ENCODE data around the gene PLA2R1. TPM values are rescaled to one million over a fixed set of nuclear protein-coding genes. Genes with fewer than 3 reads are reported as not detected.

PLA2R1 gene
- total RNA-seq, 8 experiments from 2014 or later: 0.05 to 31.2 (median 3.2) TPM

DNA sequence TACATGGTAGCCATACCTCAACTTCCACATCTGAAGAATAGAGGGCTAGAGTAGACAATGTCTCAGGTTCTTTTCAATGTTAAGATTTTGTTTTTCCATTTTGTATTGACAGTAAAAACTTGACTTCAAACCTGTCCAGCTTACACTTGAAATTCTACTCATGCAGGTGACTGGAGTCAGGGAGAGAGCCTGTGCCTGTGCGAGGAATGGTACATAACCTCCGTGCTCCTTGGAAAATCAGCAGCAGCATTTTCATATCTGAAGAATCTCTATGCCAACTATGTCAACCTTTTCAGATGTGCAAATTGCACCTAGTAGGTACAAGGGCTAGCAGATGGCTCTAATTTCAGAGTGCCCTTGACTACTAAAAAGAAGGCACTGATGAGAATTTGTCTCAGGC, 2.1 kb downstream of the PLA2R1 start:
- Histone ChIP-seq H3K27ac (no peak overlapping the region), H3K4me3 (no peak overlapping the region), H3K4me1 (replicated peaks in 1 of 2) (peaks cover 0 to 17% of the 10 kb centered on the region in 2 donors)
- in situ Hi-C loops (cut with MboI; ENCODE audit: low pct_unique_long_range_greater_than_20kb in 2 of 9, low sequenced_read_pairs in 9 of 9, unreplicated experiment in 9 of 9): no loop called here
- ATAC-seq (replicated peaks in 6 of 8): no peak
- WGBS, 10 experiments: 90 to 100% (median 100%) methylated on average over 1 to 2 of the region's 2 CpGs; no CpG with 5 or more reads in 5 of the 10 experiments

DNA sequence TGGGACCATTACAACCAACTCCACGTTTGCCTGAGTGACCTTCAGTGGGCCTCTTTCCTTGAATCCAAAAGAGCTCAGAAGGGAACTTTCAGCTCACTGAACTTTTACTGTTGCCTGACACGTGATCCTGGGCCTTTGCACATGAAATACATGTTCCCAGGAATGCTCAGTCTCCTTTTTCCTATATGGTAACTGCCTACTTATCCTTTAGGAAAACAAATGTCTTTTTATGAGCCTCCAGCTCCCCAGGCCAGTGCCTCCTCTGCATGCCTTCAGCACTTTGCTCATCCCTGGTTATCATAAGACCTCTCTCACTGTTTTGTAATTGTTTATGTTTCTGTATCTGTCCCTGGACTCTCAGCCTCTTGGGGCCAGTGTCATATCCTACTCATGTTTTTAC, 5.1 kb downstream of the PLA2R1 start:
- Histone ChIP-seq H3K27ac (no peak overlapping the region), H3K4me3 (no peak overlapping the region), H3K4me1 (replicated peaks in 1 of 2) (peaks cover 0 to 14% of the 10 kb centered on the region in 2 donors)
- no peak for ATAC-seq (replicated peaks in 6 of 8)
- in situ Hi-C loops (cut with MboI; ENCODE audit: low pct_unique_long_range_greater_than_20kb in 2 of 9, low sequenced_read_pairs in 9 of 9, unreplicated experiment in 9 of 9): no loop called here
- 20 to 100% (median 75%) methylated on average over 1 to 2 of the region's 2 CpGs; no CpG with 5 or more reads in 3 of the 10 experiments for WGBS, 10 experiments

DNA sequence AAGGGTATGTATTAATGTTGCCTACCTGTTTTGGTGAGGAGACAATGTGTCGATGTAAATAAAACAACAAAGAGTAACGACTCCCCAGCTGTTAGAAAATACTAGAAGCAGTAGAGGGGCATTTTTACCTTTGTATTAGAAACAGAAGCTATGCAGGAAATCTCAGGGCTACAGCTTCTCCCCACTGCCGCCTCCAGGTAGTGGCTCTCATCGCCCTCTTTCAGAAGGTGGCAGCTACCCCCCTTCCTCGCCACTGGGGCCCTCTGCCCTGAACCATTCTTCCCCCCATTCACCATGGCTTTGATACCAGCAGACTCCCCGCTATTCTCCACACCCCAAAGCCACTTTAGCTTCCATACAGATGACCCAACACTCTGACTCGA, 6.7 kb downstream of the PLA2R1 start:
- WGBS, 10 experiments: 67 to 100% (median 78%) methylated on average over 2 to 6 of the region's 7 CpGs; no CpG with 5 or more reads in 2 of the 10 experiments
- no peak overlapping the region for H3K27ac ChIP-seq

DNA sequence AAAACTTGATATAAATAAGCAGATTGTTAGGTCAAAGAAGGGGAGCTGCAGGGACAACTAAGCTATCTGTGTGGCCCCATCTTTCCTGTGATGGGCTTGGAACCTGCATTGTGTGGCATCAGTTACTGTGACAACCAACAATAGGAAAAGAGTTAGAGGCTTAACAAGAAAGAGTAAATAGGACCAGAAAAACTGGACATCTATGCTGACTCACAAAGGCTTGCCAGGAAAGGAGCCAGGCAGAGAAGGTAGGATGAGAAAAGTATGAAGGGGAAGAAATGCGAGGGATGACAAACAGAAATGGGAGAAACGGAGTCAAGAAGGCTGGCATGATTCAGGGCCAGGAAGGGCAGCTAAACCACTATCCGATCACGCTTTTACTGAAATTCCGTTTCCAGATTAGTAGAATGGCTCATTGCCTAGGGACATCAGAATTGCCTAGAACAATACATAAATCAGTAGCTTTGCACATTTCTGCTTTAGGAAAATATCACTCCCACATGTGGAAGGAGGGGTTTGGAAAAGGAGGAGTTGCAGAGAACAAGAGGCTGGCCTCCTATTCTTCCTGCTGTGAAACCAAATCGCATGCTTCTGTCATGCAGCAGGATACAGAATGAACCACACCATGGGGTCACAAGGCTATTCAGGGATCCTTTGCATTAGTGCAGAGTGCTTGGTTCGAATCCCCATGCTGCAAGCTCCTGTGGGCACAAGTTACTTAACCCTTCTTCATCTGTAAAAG, 7.3 kb downstream of the PLA2R1 start:
- 0 to 90% (median 50%) methylated on average over 1 to 7 of the region's 7 CpGs; no CpG with 5 or more reads in 1 of the 10 experiments for WGBS, 10 experiments
- peak in 6 of 8 experiments; percentile 34 to 87 (median 74) for ATAC-seq (replicated peaks in 6 of 8)
- Histone ChIP-seq H3K4me3 (no peak overlapping the region), H3K27ac (no peak overlapping the region), H3K4me1 (replicated peaks in 1 of 2) (peaks cover 0 to 10% of the 10 kb centered on the region in 2 donors)
- in situ Hi-C loops (cut with MboI; ENCODE audit: low pct_unique_long_range_greater_than_20kb in 2 of 9, low sequenced_read_pairs in 9 of 9, unreplicated experiment in 9 of 9): no loop called here

More for the DNA sequence above, 6.7 kb downstream of the PLA2R1 start:
- H3K4me3 ChIP-seq: no peak overlapping the region
- H3K4me1 ChIP-seq (replicated peaks in 1 of 2): peaks cover 0 to 10% of the 10 kb centered on the region in 2 donors
- no peak for ATAC-seq (replicated peaks in 6 of 8)
- in situ Hi-C loops (cut with MboI; ENCODE audit: low pct_unique_long_range_greater_than_20kb in 2 of 9, low sequenced_read_pairs in 9 of 9, unreplicated experiment in 9 of 9): no loop called here

DNA sequence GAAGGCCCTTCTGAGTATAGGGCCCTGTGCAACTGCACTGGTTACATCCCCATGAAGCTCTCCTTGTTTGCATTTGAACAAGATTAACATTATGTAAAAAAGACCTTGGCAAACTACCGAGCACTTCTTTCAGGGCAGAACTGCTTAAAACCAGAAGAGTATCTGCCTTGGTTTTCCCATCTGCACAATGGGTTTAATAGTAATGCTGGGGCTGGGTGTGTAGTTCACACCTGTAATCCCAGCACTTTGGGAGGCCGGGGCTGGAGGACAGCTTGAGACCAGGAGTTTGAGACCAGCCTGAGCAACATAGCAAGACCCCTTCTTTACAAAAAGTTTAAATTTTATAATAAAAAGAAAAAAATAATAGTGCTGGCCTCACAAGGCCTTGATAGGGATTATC, 8.5 kb downstream of the PLA2R1 start:
- H3K4me1 ChIP-seq (replicated peaks in 1 of 2): peaks cover 0 to 10% of the 10 kb centered on the region in 2 donors
- in situ Hi-C loops (cut with MboI; ENCODE audit: low pct_unique_long_range_greater_than_20kb in 2 of 9, low sequenced_read_pairs in 9 of 9, unreplicated experiment in 9 of 9): no loop called here
- no peak overlapping the region for H3K4me3 ChIP-seq
- WGBS, 10 experiments: 20 to 100% (median 86%) methylated on average over 1 to 2 of the region's 2 CpGs; no CpG with 5 or more reads in 5 of the 10 experiments
- H3K27ac ChIP-seq: no peak overlapping the region
- peak in 1 of 8 experiments; percentile 5 for ATAC-seq (replicated peaks in 6 of 8)

DNA sequence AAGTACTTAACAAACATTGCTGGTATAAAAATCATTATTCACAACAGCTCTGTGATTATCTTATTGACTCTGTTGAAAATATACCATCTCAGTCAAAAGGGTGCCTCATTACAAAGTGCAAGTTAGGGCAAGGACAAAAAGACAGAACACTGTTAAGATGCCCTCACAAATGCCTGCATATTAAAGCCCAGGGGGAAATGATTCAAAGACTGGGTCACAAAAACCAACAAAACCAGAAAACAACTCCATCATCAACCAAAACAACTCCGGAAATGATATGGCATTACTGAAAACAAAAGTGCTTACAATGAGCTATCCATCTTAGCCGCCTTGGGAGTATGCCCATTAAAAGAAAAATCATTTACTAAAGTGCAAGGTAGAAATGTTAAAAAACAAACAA, 9.9 kb downstream of the PLA2R1 start:
- WGBS, 10 experiments: 29 to 100% (median 83%) methylated on average over 1 to 2 of the region's 2 CpGs
- in situ Hi-C loops (cut with MboI; ENCODE audit: low pct_unique_long_range_greater_than_20kb in 2 of 9, low sequenced_read_pairs in 9 of 9, unreplicated experiment in 9 of 9): no loop called here
- H3K27ac ChIP-seq: no peak overlapping the region
- ATAC-seq (replicated peaks in 6 of 8): no peak
- H3K4me3 ChIP-seq: no peak overlapping the region
- H3K4me1 ChIP-seq (replicated peaks in 1 of 2): peaks cover 0 to 10% of the 10 kb centered on the region in 2 donors

DNA sequence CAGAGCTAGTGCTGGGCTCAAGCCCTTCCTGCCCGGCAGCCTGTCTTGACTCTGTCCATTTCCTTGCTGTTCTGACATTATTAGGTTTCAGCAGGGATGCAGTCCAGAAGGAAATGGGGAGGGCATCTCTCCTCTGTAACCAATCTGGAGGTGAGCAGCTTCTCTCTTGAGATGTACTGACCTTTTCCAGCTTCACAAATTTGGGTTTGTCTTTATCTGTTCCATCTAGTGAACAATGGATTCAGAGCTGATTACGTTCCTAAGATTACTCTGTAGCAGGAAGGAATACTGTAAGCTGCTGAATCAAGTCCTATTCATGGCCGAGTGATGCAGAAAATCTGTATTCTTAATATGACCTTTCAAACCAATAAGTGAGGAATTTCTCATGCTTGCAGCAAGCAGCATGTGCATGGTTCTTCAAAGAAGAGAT, 11.0 kb downstream of the PLA2R1 start:
- Histone ChIP-seq H3K4me3 (no peak overlapping the region), H3K27ac (no peak overlapping the region), H3K4me1 (replicated peaks in 1 of 2) (peaks cover 0 to 10% of the 10 kb centered on the region in 2 donors)
- peak in 1 of 8 experiments; percentile 8 for ATAC-seq (replicated peaks in 6 of 8)
- in situ Hi-C loops (cut with MboI; ENCODE audit: low pct_unique_long_range_greater_than_20kb in 2 of 9, low sequenced_read_pairs in 9 of 9, unreplicated experiment in 9 of 9): no loop called here
- WGBS, 10 experiments: 20 to 94% (median 80%) methylated on average over 1 to 3 of the region's 3 CpGs; no CpG with 5 or more reads in 2 of the 10 experiments

DNA sequence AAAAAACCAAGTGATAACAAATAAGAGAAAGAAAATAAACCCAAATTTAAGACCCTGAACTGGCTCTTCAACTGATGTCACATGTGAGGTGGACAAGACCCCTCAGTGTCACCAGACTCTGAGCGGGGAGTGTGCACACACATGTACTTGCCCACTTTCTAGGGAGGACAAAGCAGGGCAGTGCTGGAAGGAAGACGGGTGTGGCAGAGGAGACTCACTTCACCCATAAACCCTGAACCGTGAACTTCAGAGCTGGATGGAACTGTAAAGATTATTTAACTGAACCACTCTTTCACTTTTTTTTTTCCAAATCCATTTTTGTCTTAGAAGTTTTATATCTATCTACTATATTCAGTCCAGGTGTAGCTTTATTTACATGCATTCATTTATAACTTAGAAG, 12.3 kb downstream of the PLA2R1 start:
- no peak overlapping the region for H3K27ac ChIP-seq
- in situ Hi-C loops (cut with MboI; ENCODE audit: low pct_unique_long_range_greater_than_20kb in 2 of 9, low sequenced_read_pairs in 9 of 9, unreplicated experiment in 9 of 9): no loop called here
- WGBS, 10 experiments: 40 to 100% (median 92%) methylated on average over 1 to 2 of the region's 3 CpGs; no CpG with 5 or more reads in 3 of the 10 experiments
- ATAC-seq (replicated peaks in 6 of 8): peak in 1 of 8 experiments; percentile 22
- H3K4me1 ChIP-seq (replicated peaks in 1 of 2): peaks cover 0 to 3% of the 10 kb centered on the region in 2 donors
- no peak overlapping the region for H3K4me3 ChIP-seq

DNA sequence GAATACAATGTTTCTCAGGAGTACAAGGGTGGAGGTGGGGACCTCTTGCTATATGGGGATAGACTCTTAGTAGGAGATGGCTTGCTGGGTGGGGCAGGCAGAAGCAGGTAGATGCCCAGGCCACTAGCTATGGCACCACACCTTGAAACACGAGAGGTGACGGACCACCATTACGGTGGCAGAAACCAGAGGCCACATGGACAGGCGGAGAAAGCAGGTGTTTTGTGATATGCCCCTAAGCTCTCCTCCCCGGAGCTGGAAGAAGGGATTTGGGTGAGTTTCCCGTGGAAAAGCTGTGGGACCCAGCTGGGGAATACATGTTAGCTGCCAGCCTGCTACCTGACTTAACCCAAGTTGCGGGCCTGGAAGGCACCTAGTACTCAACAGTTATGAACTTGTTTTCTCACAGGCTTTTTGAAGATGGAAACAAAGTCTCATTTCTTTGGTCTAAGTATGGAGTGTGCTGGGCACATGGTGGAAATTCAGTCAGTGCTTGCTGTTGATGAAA, 16.7 kb downstream of the PLA2R1 start:
- no peaks in the 10 kb centered on the region for H3K4me1 ChIP-seq (replicated peaks in 1 of 2)
- H3K4me3 ChIP-seq: no peak overlapping the region
- no peak overlapping the region for H3K27ac ChIP-seq
- in situ Hi-C loops (cut with MboI; ENCODE audit: low pct_unique_long_range_greater_than_20kb in 2 of 9, low sequenced_read_pairs in 9 of 9, unreplicated experiment in 9 of 9): no loop called here
- no peak for ATAC-seq (replicated peaks in 6 of 8)
- 60 to 100% (median 83%) methylated on average over 1 to 7 of the region's 7 CpGs; no CpG with 5 or more reads in 3 of the 10 experiments for WGBS, 10 experiments

DNA sequence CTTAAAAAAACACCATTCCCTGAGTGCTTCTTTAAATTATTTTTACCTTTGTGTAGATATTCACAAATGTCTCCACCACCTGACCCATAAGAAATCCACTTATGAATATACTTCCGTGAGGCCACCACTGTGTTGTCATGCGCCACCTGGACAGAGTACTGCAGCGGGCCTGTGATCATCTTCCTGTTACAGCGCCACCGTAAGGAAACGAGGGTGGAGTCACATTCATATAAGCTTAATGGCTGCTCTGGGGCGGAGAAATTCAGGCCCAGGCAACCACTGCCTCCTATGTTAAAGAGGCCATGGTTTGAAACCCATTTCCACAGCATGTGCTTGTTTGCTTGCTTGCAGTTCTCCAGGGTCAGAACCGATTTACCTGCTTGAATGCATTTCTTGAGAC, 17.7 kb downstream of the PLA2R1 start:
- in situ Hi-C loops (cut with MboI; ENCODE audit: low pct_unique_long_range_greater_than_20kb in 2 of 9, low sequenced_read_pairs in 9 of 9, unreplicated experiment in 9 of 9): no loop called here
- ATAC-seq (replicated peaks in 6 of 8): no peak
- WGBS, 10 experiments: 84 to 100% (median 98%) methylated on average over 1 to 8 of the region's 8 CpGs
- Histone ChIP-seq H3K27ac (no peak overlapping the region), H3K4me3 (no peak overlapping the region), H3K4me1 (replicated peaks in 1 of 2) (peaks cover 0 to 7% of the 10 kb centered on the region in 2 donors)

DNA sequence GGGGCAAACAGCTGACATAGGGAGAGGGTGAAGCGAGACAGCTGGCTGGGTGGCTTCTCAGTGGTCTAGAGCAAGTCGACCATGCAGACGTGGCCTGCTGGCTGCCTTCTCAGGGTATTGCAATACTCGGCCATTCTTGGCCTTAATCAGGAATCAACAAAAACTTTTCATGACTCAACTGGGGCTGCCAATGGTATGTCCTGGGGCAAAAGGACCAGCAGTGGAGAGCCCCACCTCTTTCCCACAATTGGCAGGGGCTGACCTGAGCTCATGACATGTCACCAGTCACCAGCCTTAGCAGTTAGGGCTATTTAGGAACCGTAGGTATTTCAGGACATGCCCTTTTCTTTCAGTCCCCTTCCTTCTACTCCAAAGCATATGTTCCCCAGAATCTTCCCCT, 19.1 kb downstream of the PLA2R1 start:
- WGBS, 10 experiments: 20 to 100% (median 65%) methylated on average over 1 to 5 of the region's 5 CpGs; no CpG with 5 or more reads in 3 of the 10 experiments
- ATAC-seq (replicated peaks in 6 of 8): no peak
- H3K4me1 ChIP-seq (replicated peaks in 1 of 2): peaks cover 0 to 7% of the 10 kb centered on the region in 2 donors
- H3K4me3 ChIP-seq: no peak overlapping the region
- in situ Hi-C loops (cut with MboI; ENCODE audit: low pct_unique_long_range_greater_than_20kb in 2 of 9, low sequenced_read_pairs in 9 of 9, unreplicated experiment in 9 of 9): no loop called here
- H3K27ac ChIP-seq: no peak overlapping the region

DNA sequence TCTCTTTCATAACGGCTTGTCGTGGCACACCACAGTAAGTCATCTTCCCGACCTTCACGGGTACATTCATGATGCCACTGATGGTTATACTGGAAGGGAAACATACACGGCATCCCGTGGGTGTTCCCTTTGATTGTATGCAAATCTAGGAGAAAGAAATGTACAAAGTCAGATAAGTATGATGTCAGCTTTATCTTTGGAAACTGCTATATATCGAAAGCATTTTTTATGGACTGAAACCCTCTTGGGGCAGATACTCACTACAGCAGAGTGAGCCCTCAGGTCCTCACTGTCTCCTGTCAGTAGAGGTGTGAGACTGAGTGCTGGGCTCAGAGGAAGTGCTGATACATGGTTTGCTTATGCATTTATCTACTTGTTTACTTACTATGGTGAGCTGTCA, 20.4 kb downstream of the PLA2R1 start:
- in situ Hi-C loops (cut with MboI; ENCODE audit: low pct_unique_long_range_greater_than_20kb in 2 of 9, low sequenced_read_pairs in 9 of 9, unreplicated experiment in 9 of 9): no loop called here
- ATAC-seq (replicated peaks in 6 of 8): peak in 1 of 8 experiments; percentile 26
- peaks cover 0 to 7% of the 10 kb centered on the region in 2 donors for H3K4me1 ChIP-seq (replicated peaks in 1 of 2)
- 77 to 96% (median 84%) methylated on average over 1 to 7 of the region's 7 CpGs; no CpG with 5 or more reads in 1 of the 10 experiments for WGBS, 10 experiments
- H3K4me3 ChIP-seq: no peak overlapping the region
- no peak overlapping the region for H3K27ac ChIP-seq

DNA sequence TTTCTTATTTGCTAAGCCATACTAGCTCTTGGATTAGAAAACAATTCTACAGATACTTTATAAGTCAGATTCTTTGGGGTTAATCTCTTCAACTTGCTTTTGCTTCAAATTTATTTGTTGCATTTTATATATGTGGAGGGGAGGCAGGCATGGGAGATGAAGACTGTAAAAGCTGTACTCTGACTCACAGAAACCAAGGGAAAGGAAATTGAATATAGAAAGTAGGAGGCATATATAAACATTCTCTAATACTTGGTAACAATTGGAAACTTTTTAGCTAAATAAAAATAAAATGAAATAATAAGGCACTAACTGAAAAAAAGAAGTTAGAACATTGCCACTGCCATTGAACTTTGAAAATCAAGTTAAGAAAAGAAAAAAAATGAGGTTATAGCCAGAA, 21.3 kb downstream of the PLA2R1 start:
- in situ Hi-C loops (cut with MboI; ENCODE audit: low pct_unique_long_range_greater_than_20kb in 2 of 9, low sequenced_read_pairs in 9 of 9, unreplicated experiment in 9 of 9): no loop called here
- no peak overlapping the region for H3K27ac ChIP-seq
- peaks cover 0 to 7% of the 10 kb centered on the region in 2 donors for H3K4me1 ChIP-seq (replicated peaks in 1 of 2)
- ATAC-seq (replicated peaks in 6 of 8): no peak
- no peak overlapping the region for H3K4me3 ChIP-seq
